BJ (cell line): ENCODE results near the gene CTXN1. TPM values are rescaled to one million over a fixed set of nuclear protein-coding genes. Genes with fewer than 3 reads are reported as not detected.
A peak's percentile ranks its signal among the peaks of the same experiment; 100 is the strongest.

Experiments
- CTCF ChIA-PET: fragments of 350-600 bp; formaldehyde crosslinking; extraction: SDS; loops from one replicate; lab custom pipeline; 2021; ENCODE audit warnings: antibody characterized with exemption, inconsistent platforms; lab: Yijun Ruan, JAX
- POLR2A ChIA-PET: fragments of 300-600 bp; sonication (Branson Sonifier 250); formaldehyde crosslinking; extraction: SDS; loops from one replicate; lab custom pipeline; 2021; ENCODE audit warnings: antibody characterized with exemption; lab: Charles Lee
- DNase-seq: peaks from one replicate; pipeline ENCODE4 v3.0.0-alpha.2; 2011; ENCODE audit warnings: low read depth
- H3K27me3 ChIP-seq: 2 replicates; pipeline ENCODE4 v1.6.0; 2011; ENCODE audit warnings: low read length; ENCODE audit not compliant: control insufficient read depth, insufficient read depth
- H3K36me3 ChIP-seq: 2 replicates; pipeline ENCODE4 v1.5.1; 2011; ENCODE audit warnings: low read length; ENCODE audit not compliant: control insufficient read depth, insufficient read depth
- H3K4me3 ChIP-seq: 2 replicates; pipeline ENCODE4 v1.5.1; 2011; ENCODE audit warnings: low read depth, mild to moderate bottlenecking, control low read depth, low read length
- CTCF ChIP-seq: IDR thresholded peaks from 2 replicates; pipeline ENCODE4 v1.5.1; 2011; ENCODE audit warnings: low read depth, mild to moderate bottlenecking, control low read depth, inconsistent platforms, low read length, moderate library complexity; ENCODE audit not compliant: insufficient read depth
- polyA plus RNA-seq: library from polyadenylated mRNA; depleted of rRNA; stranded (reverse); fragments of >200 nt; gene quantifications from 2 replicates; pipeline ENCODE4 v1.2.3, GENCODE V29; 2011

CTXN1 gene
- polyA plus RNA-seq, 1 experiment, result 1.3 TPM

GRCh38 chr19:7916103-7916954 lies 9.6 kb downstream of the CTXN1 start:
- POLR2A ChIA-PET, result no interaction called here
- no peak for DNase-seq
- Histone ChIP-seq H3K4me3 (peak overlapping the region; percentile 49), H3K27me3 (no peaks in the 10 kb centered on the region), H3K36me3 (peaks cover 6% of the 10 kb centered on the region)
- TF ChIP-seq CTCF, result no peak
- CTCF ChIA-PET, result interaction anchor here (0.5 to 1.4 kb wide), 6 partner anchors 8 to 64 kb away, joined by 3 to 6 read pairs (median 3); partner anchors contain the start of gene MAP2K7

- H3K36me3 ChIP-seq, result peaks cover 8% of the 10 kb centered on the region
- ChIA-PET CTCF (interaction anchor here (0.5 to 1.4 kb wide), 5 partner anchors 8 to 63 kb away, joined by 3 to 6 read pairs (median 3); partner anchors contain the start of gene MAP2K7), POLR2A (no interaction called here)
- no peak for DNase-seq
- TF ChIP-seq CTCF, result no peak
- H3K4me3 ChIP-seq, result peak overlapping the region; percentile 49
- H3K27me3 ChIP-seq, result no peaks in the 10 kb centered on the region
Observed at GRCh38 chr19:7915250-7916102, 10.5 kb downstream of the CTXN1 start.

- no peak for DNase-seq
- CTCF ChIA-PET, result no interaction called here
- H3K36me3 ChIP-seq, result peaks cover 12% of the 10 kb centered on the region
- POLR2A ChIA-PET, result no interaction called here
- peak within 1 kb of the TSS; percentile 49 for H3K4me3 ChIP-seq
- TF ChIP-seq CTCF, result no peak
- H3K27me3 ChIP-seq, result no peaks in the 10 kb centered on the region
Observed at GRCh38 chr19:7914598-7915045, 11.3 kb downstream of the CTXN1 start, which contains the start of gene TGFBR3L. Gene TGFBR3L, plus strand, starts transcription at chr19:7914830.

GRCh38 chr19:7914099-7914498 lies 11.8 kb downstream of the CTXN1 start:
- Histone ChIP-seq H3K36me3 (peaks cover 13% of the 10 kb centered on the region), H3K4me3 (no peak overlapping the region), H3K27me3 (no peaks in the 10 kb centered on the region)
- ChIA-PET CTCF (no interaction called here), POLR2A (no interaction called here)
- no peak for TF ChIP-seq CTCF
- no peak for DNase-seq

- no peak for DNase-seq
- ChIA-PET POLR2A (no interaction called here), CTCF (interaction anchor here (0.7 kb wide), 1 partner anchor 112 kb away, joined by 3 read pairs; no protein-coding TSS in a partner anchor)
- Histone ChIP-seq H3K36me3 (peaks cover 13% of the 10 kb centered on the region), H3K27me3 (no peaks in the 10 kb centered on the region), H3K4me3 (no peak overlapping the region)
- TF ChIP-seq CTCF, result no peak
Observed at GRCh38 chr19:7913652-7914051, 12.3 kb downstream of the CTXN1 start.
